Activated T-helper 1 cell treated with Interleukin-2 at 50 U/mL for 16 hours (primary cell): ENCODE measurements around the gene TTC4.

Experiments
- DNase-seq: peaks from one replicate; pipeline ENCODE4 v3.0.0-alpha.2; 2020; ENCODE audit warnings: low read depth

The TTC4 gene

DNA sequence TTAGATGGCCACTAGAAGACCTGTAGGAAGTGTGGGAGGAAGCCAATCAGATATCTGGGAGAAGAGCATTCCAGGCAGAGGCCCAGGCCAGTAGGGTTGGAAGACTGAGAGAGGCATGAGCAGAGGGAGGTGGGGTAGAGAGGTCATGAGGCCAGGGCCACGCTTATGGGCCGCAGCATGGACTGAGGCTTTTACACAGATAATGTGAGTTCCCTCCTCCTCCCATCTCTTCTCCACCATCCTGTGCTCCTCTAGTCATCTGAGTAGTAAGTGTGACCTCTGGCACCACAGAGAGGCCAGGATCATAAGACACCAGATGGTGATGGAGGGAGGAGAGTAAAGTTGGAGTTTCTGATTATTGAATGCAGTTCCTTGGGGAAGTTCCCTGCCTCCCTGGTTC lies 68.4 kb downstream of the TTC4 start:
- no peak for DNase-seq

DNA sequence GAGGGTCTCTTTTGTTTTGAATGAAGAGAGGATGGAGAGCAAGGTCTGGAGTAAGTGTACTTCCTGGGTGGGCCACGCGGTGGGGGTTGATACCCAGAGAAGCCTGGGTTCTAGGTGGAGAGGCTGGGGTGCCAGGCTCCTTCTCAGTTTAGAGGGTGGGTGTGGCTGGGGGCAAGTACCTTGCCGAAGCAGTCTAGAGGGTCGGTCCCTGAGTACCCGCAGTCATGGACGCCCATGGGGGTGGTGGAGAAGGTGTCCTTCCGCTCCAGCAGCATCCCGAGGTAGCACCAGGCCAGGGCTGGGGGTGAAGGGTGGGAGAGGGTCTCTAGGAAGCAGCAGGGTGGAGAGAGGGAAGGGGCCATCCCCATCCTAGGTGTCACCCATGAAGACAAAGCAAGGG lies 71.1 kb downstream of the TTC4 start:
- DNase-seq, result no peak

DNA sequence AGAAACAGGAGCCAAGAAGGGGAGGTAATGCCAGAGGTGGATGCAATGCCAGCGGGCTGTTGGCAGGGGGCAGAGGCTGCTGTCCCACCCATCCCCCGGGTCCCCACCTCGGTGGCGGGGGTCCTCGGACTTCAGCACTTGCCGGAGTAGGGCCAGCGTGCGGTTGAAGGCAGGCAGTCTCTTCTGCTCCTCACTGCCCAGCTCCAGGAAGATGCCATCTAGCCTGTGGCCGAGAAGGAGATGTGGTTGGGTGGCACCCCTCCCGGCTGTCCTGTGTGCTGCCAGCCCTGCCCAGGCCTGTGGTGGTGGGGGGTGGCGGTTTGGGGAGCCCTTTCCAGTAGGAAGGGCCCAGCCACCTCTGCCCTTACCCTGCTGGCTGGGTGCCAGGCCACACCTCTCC lies 71.9 kb downstream of the TTC4 start:
- no peak for DNase-seq

DNA sequence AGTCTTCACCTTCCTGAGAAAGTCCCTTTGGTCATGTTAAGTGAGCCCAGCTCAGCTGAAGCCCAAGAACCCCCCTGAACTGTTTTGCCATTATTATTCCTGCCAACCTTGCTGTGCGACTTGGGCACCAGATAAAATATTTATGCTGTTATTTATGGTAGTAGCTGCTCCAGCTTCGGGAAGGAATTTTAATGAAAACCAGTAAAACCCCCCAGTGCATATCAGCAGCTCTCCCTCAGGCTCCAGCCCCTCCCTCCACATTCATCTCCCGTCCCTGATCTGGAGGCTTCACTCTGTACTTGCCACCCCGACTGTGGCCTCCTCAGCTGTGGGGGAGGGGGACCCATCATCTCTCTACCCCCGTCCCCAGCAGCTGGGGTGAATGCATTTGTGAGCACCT lies 72.8 kb downstream of the TTC4 start:
- no peak for DNase-seq

DNA sequence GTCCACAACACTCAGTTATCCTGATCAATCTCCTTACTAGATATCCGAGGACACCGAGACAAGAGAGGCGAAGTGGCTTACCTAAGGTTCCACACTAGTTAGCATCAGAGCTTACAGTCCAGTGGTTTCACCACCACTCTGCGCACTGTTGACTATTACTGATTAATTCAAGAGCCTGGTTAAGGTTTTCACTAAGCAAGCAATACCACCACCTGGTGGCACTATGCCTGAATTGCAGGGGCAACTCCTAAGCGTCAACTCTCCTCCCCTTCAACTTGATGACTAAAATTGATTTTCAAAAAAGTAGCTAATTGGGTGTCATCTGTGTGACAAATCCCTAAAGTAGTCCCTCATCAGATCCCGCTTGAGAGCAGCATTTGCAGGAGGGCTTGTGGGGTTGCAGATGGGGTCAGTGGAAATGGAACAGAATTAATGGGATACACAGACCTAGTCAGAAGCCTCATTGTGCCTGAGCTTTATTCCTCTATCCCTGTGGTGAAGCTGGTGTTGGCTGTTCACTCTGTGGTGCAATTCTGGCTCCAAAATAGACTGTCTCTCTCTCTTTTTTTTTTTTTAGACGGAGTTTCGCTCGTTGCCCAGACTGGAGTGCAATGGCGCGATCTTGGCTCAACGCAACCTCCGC lies 76.3 kb downstream of the TTC4 start:
- DNase-seq, result no peak
